KOPT-K1 (cell line): ENCODE measurements around the gene SNAI3.

Experiments used
- H3K27ac ChIP-seq: fragments of 200-600 bp; sonication (generic); 2 replicates; pipeline ENCODE4 v1.5.1; 2016; ENCODE audit warnings: antibody characterized with exemption, mild to moderate bottlenecking, low read depth, low read length; ENCODE audit not compliant: poor library complexity, severe bottlenecking
- H3K36me3 ChIP-seq: fragments of 200-600 bp; sonication (generic); 2 replicates; pipeline ENCODE4 v1.5.1; 2017; ENCODE audit warnings: antibody characterized with exemption, mild to moderate bottlenecking, low read length, moderate library complexity; ENCODE audit not compliant: insufficient read depth
- H3K9me3 ChIP-seq: fragments of 200-600 bp; sonication (generic); 2 replicates; pipeline ENCODE4 v1.5.1; 2017; ENCODE audit warnings: antibody characterized with exemption, low read length, mild to moderate bottlenecking; ENCODE audit not compliant: insufficient read depth, poor library complexity, severe bottlenecking

The SNAI3 gene

DNA sequence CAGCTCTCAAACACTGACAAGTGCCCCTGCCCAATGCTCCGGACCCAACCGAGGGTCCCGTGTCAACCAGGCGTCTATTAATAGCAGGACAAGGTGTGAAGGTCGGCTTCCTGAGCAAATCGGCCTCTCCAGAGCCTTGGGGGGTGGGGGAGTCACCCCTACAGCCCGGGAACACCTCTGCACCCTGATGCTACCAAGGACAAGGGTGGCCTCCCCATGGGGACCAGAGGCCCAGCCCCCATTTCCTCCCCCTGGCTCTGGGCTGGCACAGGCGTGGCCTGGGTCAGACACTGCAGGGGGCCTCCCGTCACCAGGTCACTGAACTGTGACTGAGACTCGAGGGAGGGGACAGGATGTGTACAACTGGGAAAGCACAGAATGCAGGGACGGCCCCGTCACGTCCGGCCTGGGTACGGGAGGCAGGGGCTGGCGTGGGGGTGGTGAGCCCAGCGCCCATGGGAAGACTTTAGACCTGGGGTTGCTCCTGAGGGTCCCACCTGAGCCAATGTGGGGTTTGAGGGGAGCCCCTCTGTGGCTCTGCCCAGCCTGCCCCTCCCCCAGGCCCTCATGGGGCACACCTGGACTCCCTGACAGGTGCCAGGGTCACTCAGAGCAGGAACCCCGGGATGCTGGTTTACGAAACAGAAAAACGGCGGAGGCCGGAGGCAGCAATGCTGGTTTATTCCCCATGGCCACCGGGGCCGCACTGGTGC, 34.9 kb downstream of the SNAI3 start:
- Histone ChIP-seq H3K36me3 (peaks cover 58% of the 10 kb centered on the region), H3K27ac (peak overlapping the region; percentile 82), H3K9me3 (no peaks in the 10 kb centered on the region)

DNA sequence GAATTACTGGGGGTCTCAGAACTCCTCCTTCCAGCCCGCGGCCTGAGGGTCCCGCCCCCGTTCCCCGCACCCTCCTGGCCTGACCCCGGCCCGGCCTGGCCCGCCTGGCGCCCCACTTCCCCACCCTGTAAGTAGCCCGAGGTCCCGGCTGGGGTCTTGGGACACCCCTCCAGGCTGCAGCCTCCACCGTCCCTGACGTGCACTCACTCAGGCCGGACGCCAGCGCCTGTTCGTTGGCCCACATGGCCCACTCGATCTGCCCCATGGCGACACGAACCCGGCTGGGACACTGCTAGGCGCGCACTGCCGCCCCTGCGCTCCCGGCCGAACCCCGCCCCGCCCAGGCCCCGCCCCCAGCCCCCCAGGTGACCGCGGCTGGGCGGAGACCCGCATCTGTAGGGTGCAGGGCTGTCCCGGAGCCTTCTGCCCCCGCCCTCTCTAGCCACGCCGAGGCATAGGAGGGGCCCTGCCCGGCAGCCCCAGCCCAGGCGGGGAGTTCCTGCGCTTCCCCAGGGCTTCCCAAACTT, 35.5 kb downstream of the SNAI3 start, which contains the start of gene CYBA:
TSS of gene CYBA (minus strand) at position 305 of the 527 bp plus-strand sequence. CDS start at position 265, 40 bp downstream.
- Histone ChIP-seq H3K27ac (peak within 1 kb of the TSS; percentile 82), H3K9me3 (no peaks in the 10 kb centered on the region), H3K36me3 (peaks cover 59% of the 10 kb centered on the region)

DNA sequence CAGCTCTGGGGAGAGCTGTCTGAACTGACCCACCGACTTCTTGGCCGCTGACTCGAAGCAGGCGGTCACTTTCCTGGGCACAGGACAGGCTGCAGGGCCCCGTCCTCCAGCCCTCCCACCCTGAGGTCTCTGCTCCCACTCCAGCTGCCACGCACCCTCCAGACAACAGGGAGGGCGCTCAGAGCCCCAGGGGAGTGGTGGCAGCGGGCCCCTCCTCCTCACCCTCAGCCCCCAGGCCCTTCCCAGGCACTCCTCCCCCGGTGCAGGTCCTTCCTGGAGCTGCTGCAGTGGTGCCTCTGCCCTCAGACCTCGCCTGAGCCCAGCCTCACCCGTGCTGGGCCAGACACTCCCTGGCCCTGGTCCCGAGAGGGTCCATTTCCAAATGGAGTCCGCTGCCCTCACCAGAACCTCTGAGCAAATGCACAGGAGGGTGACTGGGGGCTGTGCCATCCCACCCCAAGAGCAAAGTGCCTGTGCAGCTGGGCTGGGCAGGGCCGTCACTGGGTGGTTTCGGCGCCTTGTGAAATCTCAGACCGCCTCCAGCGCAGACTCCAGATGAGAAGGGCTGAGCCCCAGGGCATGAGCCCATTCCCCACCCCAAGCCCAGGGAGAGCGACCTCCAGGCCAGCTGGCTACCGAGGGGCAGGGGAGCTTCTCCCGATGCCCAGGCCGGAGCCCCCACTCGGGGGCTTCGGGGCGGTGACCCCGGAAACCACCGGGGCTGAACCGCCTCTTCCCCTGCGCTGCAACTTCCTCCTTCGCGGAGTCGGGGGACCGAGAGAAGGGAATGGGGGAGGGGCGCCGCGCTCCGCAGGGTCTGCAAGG, 36.2 kb downstream of the SNAI3 start:
- H3K36me3 ChIP-seq = peaks cover 59% of the 10 kb centered on the region
- H3K27ac ChIP-seq = peak overlapping the region; percentile 82
- no peaks in the 10 kb centered on the region for H3K9me3 ChIP-seq

DNA sequence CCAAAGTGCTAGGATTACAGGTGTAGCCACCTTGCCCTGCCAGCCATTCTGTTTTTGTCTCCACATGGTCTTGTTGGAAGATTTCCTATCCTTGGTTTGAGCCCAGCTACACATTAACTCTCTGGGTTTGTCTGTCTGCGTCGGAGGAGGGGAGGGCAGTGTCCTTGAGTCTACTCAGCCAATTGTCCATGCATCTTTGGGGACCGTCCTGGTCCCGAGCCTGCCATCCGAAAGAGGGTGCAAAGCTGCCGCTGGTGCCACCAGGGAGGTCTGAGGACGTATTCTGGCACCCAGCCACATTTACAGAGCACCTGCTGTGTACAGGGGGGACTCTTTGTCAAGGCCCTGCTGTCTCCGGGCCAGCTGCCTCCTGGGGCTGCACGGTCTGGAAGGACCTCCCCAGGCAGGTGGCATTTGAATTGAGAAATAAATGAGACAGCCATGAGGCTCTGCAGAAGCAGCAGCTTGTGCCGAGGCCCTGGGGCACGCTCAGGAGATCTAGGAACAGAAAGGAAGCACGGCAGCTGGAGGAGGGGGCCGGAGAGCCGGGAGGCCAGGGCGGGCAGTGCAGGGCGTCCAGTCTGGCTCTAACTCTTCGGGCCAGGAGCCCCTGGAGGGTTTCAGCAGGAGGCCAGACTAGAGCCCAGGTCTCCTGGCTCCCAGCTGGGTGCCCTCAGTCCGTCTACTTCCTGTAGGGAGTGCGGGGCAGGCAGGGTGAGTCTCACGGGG, 36.9 kb downstream of the SNAI3 start:
- Histone ChIP-seq H3K27ac (peak overlapping the region; percentile 82), H3K36me3 (peaks cover 51% of the 10 kb centered on the region; the same call in 1 of the 2 replicates), H3K9me3 (no peaks in the 10 kb centered on the region)

DNA sequence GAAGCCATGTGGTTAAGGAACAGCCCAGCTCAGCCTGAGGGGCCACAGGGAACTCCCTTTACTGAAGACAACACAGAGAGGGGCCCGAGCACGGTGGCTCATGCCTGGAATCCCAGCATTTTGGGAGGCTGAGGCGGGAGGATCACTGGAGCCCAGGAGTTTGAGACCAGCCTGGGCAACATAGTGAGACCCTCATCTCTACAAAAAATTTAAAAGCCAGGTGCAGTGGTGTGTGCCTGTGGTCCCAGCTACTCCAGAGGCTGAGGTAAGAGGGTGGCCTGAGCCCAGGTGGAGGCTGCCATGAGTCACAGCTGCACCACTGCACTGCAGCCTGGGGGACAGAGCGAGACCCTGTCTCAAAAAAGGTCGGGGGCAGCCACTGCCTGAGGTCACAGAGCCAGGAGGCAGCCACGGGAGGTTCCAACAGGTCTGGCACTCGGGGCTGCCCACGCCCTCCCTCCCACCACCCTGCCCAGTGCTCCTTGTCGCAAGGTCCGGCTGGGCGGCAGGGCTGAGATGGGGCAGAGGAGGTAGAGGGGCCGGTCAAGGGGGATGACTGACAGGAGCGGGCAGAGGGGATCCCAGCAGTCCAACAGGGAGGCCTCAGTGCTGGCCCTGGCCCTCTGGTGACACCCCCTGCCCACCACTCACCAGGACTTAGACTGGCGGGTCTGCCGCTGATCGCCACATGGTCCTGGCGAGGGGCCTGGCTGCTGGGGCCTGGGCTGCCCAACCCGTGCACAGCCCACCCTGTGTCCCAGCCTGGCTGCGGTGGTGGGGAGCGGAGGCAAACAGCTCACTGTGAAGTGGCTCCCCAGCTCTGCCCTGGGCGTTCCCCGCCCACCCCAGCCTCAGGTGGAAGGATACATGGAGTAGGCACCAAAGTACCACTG, 38.9 kb downstream of the SNAI3 start:
- no peaks in the 10 kb centered on the region for H3K9me3 ChIP-seq
- no peak overlapping the region for H3K27ac ChIP-seq
- peaks cover 38% of the 10 kb centered on the region; the same call in 1 of the 2 replicates for H3K36me3 ChIP-seq

DNA sequence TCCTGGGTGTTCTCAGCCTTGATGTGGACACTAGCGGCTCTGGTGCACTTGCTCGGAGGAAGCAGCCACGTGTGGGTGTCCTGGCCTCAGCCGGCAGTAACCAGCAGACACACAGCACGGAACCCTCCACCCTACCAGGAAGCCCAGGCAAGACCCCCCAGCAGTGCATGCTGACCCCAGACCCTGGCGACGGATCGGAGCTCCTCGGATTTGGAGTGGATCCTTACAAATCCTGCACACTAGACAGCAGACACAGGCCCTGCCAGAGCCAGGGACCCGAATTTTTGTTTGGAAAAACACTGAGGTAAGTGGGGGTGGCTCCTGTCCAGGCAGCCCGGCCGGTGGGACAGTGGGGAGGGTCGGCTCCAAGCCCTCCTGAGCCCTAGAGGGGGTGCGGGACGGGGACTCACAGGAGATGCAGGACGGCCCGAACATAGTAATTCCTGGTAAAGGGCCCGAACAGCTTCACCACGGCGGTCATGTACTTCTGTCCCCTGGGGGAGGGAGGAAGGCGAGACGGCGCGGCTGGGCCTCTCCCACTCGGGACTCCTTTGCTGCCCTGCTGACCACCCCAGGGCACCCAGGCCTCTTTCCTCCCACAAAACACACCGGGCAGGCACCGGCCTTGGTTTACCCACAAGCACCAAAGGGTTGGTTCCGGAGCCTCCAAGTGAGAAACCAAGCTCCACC, 39.8 kb downstream of the SNAI3 start:
- Histone ChIP-seq H3K36me3 (peaks cover 36% of the 10 kb centered on the region; the same call in 1 of the 2 replicates), H3K27ac (no peak overlapping the region), H3K9me3 (no peaks in the 10 kb centered on the region)

DNA sequence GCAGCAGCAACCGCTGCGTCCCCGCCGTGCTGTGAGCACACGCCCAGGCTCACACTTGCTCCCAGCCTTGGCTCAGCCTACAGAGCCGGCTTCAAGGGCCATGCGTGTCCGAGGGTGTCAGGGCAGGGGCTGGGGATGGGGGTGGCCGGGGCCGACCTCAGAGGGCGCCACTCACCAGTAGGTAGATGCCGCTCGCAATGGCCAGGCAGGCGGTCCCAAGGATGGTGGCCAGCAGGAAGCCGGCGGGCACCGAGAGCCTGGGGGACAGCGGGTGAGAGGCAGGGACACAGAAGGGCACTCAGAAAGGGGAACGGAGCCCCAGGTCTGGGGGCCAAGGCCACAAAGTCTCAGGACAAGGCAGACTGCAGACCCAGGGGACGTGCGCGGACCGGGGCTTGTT, 40.4 kb downstream of the SNAI3 start:
- Histone ChIP-seq H3K9me3 (no peaks in the 10 kb centered on the region), H3K36me3 (peaks cover 36% of the 10 kb centered on the region; the same call in 1 of the 2 replicates), H3K27ac (no peak overlapping the region)

DNA sequence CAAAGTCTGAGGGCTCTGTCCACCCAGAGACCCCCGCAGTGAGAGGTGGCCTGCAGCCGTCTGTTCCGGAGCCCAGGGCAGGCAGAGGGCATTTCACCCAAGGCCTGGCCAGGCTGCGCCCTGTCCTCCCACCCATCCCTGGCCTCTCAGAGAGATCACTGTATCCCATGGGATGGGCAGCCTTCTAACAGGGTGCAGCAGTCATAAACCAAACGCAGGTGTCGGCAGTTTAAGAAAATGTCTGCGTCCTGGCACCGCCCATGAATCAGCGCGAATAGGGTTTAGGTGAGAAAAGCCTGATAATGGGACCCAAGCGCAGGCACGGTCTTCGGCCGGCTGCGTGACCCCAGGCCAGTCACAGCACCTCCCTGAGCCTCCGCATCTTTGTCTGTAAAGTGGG, 40.9 kb downstream of the SNAI3 start:
- H3K36me3 ChIP-seq = peaks cover 36% of the 10 kb centered on the region; the same call in 1 of the 2 replicates
- H3K9me3 ChIP-seq = no peaks in the 10 kb centered on the region
- H3K27ac ChIP-seq = no peak overlapping the region

DNA sequence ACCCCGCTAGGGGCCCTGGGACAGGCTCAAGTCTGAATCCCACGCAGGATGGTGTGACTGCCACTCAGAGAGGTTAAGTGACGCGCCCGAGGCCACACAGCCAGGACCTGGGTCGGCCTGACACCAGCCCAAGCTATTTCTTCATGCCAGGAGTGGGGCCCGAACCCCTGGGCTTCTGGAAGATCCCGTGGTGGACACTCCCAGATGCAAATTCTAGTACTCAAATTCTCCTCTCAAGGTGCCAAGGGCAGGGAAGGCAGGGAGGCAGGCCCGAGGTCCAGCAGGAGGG, 42.7 kb downstream of the SNAI3 start:
- Histone ChIP-seq H3K36me3 (peaks cover 29% of the 10 kb centered on the region; the same call in 1 of the 2 replicates), H3K27ac (no peak overlapping the region), H3K9me3 (no peaks in the 10 kb centered on the region)

DNA sequence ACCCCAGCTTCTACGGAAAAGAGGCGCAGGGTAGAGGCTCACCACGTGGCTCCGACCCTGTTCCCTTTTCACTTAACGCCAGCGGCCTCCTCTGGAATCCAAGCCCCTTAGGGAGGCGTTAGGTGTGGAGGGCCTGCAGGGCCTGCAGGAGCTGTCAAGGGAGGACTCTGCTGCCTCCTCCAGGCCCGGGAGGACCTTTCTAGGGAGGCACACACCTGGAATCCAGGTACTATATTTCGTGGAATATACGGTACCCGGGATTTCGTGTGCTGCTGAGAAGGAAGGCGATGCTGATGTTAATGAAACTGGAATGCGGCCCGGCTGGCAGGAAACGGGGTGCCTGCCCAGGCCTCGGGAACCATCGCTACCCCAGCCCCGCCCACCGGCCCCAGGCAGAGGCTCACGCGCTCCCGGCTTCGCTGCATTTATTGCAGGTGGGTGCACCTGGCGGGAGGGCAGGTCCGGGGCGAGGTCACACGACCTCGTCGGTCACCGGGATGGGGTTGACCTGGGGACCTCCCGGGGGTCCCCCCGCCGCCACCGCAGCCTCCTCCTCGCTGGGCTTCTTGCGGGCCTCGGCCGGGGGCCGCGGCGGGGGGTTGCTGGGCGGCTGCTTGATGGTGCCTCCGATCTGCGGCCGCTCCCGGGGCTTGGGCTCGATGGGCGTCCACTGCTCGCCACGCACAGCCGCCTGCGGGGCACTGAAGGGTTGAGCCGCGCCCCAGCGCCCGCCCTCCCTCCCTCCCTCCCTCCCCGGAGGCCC, 43.2 kb downstream of the SNAI3 start:
- H3K9me3 ChIP-seq = no peaks in the 10 kb centered on the region
- H3K36me3 ChIP-seq = peaks cover 29% of the 10 kb centered on the region; the same call in 1 of the 2 replicates
- no peak overlapping the region for H3K27ac ChIP-seq

DNA sequence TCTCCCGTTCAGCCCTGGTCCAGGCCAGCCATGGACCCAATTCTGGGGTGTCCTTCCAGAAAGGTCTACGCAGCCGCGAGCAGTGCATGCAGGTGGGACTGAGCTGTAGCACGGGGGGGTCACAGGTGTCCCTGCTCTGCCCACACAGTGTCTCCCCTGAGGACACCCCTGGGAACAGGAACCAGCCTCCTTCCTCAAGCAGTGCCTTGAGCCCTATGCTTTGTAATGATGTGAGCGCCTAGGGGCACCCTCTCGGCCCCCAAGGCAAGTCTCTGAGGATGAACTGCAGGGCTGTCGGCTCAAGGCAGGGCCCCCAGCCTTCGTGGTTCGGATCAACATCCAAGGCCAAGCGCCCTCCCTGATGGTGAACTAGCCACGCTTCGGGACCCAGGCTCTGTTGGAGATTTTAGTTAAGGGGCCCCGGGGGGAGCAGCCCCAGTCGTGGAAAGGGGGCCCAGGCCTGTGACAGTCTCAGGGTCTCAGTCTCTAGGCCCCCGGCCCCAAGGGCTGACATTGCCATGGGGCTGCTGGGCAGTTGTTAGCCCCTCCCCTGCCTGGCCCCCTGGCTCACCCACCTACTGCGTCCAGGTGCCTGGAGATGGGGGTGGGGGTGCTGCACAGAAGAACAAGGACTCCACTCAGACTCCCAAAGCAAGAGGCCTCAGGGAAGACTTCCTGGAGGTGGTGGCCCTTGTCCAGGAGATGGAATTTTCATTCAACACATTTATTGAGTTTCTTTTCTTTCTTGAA, 45.6 kb downstream of the SNAI3 start:
- Histone ChIP-seq H3K27ac (no peak overlapping the region), H3K36me3 (peaks cover 15% of the 10 kb centered on the region; the same call in 1 of the 2 replicates), H3K9me3 (no peaks in the 10 kb centered on the region)

DNA sequence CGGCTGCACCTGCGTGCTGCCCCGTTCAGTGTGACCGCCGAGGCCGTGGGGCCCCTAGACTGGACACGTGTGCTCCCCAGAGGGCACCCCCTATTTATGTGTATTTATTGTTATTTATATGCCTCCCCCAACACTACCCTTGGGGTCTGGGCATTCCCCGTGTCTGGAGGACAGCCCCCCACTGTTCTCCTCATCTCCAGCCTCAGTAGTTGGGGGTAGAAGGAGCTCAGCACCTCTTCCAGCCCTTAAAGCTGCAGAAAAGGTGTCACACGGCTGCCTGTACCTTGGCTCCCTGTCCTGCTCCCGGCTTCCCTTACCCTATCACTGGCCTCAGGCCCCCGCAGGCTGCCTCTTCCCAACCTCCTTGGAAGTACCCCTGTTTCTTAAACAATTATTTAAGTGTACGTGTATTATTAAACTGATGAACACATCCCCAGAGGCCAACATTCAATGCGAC, 46.2 kb downstream of the SNAI3 start:
- Histone ChIP-seq H3K27ac (no peak overlapping the region), H3K36me3 (peaks cover 11% of the 10 kb centered on the region; the same call in 1 of the 2 replicates), H3K9me3 (no peaks in the 10 kb centered on the region)
